Hematopoietic multipotent progenitor cell treated with erythropoietin and hydrocortisone succinate and interleukin-3 and kit ligand, for 8 days (in vitro differentiated cells): Measurements from ENCODE around the gene FBXO42.
A peak's percentile ranks its signal among the peaks of the same experiment; 100 is the strongest.

ENCODE experiments used
- DNase-seq: peaks from one replicate; pipeline ENCODE4 v3.0.0-alpha.2; 2015

FBXO42 gene

DNA sequence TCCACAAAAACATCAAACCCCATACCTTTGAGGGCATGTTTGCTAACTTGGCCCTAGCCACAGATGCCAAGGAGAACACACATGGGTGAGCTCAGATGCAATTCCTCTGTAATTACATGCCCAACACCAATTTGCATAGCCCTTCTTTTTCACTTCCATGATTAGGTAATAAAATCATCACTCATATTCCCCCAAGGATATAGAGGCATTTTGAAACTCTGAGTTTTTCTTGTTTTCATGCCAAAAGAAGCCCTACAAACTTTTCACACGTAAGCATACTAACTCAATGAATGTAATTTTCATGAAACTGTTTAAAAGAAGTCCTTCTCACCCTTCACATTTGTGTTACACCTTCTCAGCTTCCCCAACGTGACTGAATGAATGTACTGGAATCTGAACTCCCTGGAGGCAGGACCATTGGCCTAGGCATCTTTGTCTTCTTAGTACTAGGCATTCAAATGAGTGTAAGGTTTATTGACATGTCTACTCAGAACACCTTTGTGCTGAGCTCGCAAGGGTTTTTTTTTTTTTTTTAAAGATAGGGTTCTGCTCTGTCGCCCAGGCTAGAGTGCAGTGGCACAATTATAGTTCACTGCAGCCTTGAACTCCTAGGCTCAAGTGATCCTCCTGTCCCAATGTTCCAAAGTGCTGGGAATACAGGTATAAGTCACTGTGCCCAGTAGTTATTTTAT, 31.0 kb downstream of the FBXO42 start:
- DNase-seq = no peak

DNA sequence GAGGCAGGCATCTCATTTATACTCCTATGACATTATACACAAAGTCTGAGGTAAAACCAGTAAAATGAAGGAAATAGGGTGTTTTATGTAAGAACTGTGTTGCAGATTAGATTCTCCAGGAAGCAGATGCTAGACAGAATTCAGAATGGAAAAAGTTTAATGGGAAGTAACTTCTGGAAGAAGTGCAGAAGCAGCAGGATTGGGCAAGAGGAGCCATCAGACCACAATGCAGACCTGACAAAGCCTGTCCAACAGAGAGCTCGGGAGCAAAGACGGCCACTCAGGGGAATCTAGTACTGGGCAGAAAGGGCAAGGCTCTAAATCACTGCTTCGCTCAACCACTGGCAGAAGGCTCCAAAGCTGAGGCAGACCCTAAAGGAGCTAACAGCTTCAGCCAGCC, 33.7 kb downstream of the FBXO42 start:
- DNase-seq = no peak

- no peak for DNase-seq
These were observed 36.8 kb downstream of the FBXO42 start for GRCh38 chr1:16315437-16315836.

GRCh38 chr1:16307222-16307621, 45.1 kb downstream of the FBXO42 start:
- DNase-seq = no peak

GRCh38 chr1:16302709-16303627, 49.3 kb downstream of the FBXO42 start:
- peak; percentile 23 for DNase-seq

GRCh38 chr1:16300436-16300835, 51.8 kb downstream of the FBXO42 start:
- DNase-seq = no peak

- no peak for DNase-seq
These were observed 53.6 kb downstream of the FBXO42 start for GRCh38 chr1:16298653-16299052.

- DNase-seq = no peak
These were observed 55.6 kb downstream of the FBXO42 start for GRCh38 chr1:16296643-16297042.

GRCh38 chr1:16294219-16295212, 57.8 kb downstream of the FBXO42 start:
- DNase-seq = no peak

DNA sequence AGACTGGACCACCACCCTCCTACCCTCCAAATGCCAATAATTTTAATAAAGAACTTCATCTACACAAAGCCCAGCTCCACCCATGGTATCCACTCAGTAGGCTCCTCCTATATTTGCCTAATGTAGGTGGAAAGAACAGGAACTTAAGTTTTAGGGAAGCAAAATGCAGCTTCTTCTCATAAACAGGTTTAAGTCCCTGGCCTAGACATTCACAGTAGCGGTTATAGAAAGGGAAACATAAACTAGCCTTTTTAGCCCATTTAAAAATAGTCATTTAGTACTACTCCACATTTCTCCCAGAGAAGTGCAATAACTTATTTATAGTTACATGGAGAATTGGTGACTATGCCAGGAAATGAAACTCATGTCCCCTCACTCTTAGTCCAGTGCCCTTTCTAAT, 58.7 kb downstream of the FBXO42 start:
- no peak for DNase-seq

GRCh38 chr1:16292739-16293138, 59.5 kb downstream of the FBXO42 start:
- no peak for DNase-seq

- no peak for DNase-seq
These were observed 62.3 kb downstream of the FBXO42 start for GRCh38 chr1:16289959-16290358.

- no peak for DNase-seq
These were observed 66.2 kb downstream of the FBXO42 start for GRCh38 chr1:16286122-16286521.

- no peak for DNase-seq
These were observed 70.5 kb downstream of the FBXO42 start for GRCh38 chr1:16281765-16282164.

- no peak for DNase-seq
These were observed 73.1 kb downstream of the FBXO42 start for GRCh38 chr1:16279186-16279585.

DNA sequence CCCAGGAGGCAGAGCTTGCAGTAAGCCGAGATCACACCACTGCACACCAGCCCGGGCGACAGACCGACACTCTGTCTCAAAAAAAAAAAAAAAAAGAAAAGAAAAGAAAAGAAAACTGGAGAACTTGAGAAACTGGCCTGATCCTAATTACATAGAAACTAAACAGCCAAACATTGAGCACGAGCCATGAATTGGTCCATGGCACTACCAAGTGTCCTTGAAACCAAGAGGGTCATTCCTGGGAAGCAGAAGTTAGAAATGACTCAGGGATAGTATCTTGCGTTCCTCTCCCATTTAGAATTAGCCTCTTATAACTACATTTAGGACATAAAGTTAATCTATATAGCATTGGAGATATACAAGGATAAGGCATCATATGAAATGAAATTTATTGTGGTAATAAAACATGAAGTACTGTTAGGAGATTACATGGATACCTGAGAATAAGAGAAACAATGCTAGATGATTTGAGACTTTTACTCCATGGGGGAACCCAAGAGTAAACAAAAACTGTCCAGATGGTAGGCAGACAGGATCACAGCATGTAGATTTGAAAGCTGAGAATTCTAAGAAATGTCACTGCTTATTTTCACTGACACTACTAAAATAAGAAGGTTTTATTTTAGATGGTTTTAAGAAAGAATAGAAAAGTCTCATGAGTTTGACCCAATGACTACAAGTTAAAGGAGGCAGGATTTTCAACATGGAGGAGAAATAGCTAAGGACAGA, 75.8 kb downstream of the FBXO42 start:
- no peak for DNase-seq

- no peak for DNase-seq
These were observed 76.7 kb downstream of the FBXO42 start for GRCh38 chr1:16275591-16275990.

DNA sequence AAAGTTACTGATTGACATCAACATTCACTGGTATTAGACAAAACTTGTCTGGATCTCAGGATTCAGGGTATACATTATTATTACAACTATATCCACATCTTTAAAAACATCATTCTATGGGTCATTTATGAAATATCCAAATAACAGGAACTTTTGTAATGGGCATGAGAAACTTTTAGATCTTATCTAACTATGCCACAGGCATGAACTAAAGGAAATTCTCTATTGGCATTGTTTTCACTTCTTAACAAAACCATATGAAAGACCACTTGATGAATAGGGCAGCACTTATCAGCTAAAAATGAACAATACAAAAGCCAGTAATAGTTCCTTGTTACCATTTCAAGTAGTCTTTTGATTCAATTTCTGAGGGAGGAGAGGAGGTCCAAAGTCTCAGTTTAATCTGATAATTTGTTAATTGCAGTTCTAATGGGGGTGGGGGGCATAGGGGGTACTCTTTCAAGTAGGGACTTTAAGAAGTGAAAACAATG, 84.5 kb downstream of the FBXO42 start:
- DNase-seq = no peak

DNA sequence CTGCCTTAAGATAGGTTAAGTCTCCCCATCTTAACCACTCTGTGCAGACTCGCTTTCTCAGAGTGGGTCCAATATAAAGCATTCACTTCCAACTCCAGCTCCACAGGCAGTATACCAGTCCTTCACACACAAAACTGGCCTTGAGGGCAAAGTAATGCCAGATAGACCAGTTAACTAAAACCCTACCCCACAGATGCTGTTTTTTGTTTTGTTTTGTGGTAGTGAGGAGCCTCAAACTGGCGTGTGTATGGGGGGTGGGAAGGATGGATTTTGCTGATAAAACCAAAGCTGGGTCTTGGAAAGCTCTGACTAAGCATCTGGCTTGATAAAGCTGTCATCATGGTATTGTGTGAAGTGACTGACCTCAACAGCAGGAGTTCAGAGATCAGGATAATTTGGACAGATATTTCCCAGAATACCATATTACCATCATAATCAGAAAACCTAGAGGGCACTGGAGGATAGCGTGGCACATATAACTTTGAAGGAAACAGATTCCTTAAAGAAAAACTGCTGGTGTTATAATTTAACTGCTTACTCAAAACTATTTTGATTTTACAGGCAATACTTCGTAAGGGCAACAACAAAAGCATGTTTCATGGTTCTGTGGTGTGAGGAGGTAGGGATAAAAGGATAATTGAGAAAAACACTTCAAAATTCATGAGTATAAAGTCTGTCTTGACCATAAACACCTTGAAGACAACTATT, 85.7 kb downstream of the FBXO42 start:
- peak; percentile 83 for DNase-seq

GRCh38 chr1:16262067-16262466, 90.2 kb downstream of the FBXO42 start:
- no peak for DNase-seq

GRCh38 chr1:16260814-16261213, 91.5 kb downstream of the FBXO42 start:
- no peak for DNase-seq
